Activated CD4-positive, alpha-beta T cell treated with anti-CD3 and anti-CD28 coated beads, Interleukin-2, amount 50 U/mL, for 16 hours (primary cell): ENCODE measurements around the gene FEN1.

ENCODE experiments used
- DNase-seq: peaks from one replicate; pipeline ENCODE4 v3.0.0-alpha.2; 2020

The FEN1 gene

GRCh38 chr11:61795876-61796526 is 3.3 kb downstream of the FEN1 start:
- no peak for DNase-seq

DNA sequence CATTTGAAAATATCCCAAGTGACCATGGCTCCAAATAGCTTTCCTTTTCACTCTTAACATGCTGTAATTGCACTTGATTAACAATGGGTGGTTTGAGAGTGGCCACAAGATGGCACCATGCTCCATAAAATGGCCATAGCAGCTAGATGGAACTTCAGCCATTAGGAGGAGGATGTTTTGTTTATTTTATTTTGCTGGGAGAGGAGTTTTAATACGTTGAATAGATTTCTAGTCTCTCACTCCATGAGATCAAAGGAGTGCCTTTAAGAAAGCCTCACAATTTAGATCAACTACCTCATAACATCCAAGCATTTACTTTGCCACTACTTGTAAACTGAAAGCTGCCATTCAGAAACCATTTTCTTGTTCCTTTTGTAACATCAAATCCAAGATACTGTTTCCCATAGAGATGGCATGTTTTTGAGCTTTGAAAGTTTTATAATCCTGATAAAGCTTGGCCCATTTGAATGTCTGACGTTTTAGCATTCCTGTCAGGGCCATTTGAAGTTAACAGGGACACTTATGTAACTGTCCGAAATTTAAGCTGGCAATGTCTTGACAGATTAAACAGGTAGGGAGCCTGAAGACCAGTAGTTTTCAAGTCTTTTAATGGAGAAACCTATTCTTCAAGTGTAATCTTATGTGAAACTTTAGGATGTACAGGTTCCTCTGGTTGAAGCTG is 4.7 kb downstream of the FEN1 start:
- DNase-seq: peak; percentile 72

DNA sequence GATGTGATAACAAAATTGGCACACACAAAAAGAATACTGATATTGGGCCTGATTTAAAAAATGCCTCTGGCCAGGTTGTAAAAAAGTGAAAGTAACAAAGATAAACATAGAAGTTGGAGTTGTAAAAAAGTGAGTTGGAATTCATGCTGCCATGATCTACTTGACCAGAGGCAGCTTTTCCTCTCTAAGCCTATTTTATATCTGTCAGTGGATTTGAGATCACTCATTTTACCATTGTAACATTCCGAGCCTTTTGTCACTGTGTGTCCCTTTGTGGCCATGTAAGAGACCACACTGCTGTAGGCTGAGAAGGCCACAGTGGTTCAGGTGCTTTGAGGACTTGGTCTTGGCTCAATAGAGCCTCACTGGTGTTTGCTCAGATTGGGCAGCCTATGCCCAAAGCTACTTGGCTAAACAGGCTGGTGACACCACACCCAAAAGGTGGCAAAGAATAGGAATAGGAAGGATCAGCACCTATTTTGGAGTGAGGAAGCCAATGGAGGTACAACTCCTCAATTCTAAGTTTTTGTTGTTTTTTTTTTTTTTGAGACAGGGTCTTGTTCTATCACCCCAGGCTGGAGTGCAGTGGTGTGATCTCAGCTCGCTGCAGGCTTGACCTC is 7.1 kb downstream of the FEN1 start:
- no peak for DNase-seq

DNA sequence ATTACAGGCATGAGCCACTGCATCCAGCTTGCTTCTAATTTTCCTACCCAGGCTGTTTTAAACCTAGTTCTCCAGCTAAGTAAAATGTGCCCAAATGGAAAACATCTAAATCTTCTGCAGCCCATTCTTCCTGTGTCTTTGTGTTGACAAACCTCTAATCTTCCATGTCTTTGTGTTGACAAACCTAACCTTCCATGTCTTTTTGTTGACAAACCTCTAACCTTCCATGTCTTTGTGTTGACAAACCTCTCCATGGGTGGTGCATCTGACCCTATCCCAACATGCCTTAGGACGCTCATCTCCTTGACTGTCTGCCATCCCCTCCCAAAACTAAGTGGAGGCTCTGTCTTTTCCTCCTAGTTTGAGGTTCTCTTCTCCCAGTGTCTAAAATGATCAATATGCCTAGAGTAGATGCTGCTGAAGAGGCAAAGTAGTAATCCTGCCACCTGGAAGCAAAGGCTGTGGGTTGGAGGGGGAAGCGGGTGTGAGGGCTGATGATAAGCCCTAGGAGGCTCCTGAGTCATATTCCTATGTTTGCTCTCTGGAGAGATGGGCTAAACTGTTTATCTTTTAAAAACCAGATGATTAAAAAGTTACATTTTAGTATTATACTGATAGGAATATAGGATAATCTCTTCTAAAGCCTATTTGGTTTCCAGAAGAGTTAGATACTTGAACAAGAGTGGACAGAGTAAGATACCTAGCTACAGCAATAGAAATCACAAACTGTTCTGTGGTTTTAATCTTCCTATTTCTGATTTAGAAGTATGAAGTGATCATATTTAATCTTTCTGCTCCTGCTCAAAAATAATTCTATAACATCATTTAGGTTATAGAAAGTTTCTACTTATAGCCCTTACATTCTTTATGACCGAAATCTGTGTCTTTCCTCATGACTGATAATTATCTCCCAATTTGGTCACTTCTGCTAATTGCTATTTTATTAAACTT is 7.9 kb downstream of the FEN1 start:
- no peak for DNase-seq

DNA sequence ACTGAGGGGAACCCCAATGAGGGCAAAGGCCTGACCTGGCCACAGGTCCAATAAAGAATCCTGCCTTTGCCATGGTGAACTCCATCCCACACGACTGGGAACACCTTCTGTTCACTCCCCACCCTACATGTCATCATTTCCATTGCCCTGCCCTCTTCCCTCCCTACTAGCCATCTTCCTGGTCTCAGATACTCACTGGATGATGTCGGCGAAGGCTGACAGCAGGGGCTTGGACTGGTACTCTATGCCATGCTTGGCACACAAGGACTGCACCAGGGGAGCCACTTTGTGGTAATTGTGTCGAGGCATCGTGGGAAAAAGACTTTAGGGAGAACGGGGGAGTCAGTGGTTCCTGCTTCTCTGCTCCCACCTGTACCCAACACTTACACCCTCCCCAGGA is 9.9 kb downstream of the FEN1 start:
- no peak for DNase-seq

DNA sequence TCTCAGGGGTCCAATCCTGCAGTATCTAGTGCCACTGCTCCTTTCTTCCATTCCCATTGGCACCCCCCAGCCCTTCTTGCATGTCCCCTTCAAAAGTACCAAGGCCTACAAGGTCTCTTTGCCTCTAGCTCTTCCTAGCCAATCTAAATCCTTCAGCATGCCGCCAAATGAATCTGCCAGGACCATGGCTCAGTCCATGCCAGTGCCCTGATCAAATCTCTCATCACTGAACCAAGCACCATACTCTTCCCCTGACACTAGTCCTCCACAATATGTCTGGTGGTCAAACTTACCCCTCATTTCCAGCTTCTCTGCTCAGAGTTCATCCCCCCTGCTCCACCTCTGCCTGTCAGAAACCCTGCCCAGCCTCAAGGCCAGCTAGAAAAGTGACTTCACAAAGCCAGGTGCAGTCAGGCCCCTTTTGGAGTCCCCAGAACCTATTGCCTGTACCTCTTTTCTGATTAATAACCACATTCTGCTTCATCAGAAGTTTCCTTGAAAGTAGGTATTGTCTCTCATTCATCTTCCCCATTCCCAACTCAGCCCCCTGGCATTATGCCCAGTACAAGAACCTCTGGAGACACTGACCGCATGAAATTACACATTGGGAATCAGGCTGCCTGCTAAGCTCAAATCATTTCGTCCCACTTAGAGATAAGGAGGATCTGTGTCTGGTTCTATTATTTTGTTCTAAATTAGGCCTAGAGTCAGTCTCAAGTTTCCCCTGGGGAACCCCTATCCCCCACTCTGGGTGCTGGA is 11.4 kb downstream of the FEN1 start:
- no peak for DNase-seq

DNA sequence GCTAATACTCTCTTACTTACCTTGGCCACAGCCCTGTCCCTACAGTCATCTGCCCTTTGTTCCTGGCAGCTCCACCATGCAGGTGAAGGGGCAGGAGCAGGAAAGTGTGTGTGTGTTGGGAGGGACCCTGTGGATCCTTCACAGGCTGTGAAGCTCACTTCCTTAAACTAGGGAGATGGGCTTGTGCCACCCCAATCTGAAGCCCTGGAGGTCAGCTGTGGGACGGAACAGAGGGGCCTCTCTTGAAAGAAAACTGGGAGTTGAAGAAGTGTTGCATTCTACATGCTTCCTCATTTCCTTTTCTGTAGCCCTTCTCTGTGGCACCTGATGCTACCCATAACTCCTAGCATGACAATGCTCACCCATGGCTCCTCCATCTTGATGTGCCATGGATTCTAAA is 12.4 kb downstream of the FEN1 start:
- no peak for DNase-seq

- no peak for DNase-seq
These were observed 14.1 kb downstream of the FEN1 start for GRCh38 chr11:61806785-61807184.

GRCh38 chr11:61810671-61811175 is 18.0 kb downstream of the FEN1 start:
- no peak for DNase-seq

DNA sequence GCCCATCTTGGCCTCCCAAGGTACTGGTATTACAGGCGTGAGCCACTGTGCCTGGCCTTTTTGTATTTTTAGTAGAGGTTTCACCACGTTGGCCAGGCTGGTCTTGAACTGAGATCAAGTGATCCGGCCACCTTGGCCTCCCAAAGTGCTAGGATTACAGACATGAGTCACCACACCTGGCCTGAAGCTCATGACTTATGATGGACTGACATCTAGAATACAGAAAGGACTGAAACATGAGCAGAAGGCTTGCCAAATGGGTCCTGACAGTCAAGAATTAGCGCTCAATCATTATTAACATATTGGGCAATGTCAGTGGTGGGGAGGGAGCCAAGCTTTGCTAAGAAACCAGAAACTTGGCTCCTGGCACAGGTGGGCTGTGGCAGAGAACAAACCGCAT is 19.1 kb downstream of the FEN1 start:
- no peak for DNase-seq

DNA sequence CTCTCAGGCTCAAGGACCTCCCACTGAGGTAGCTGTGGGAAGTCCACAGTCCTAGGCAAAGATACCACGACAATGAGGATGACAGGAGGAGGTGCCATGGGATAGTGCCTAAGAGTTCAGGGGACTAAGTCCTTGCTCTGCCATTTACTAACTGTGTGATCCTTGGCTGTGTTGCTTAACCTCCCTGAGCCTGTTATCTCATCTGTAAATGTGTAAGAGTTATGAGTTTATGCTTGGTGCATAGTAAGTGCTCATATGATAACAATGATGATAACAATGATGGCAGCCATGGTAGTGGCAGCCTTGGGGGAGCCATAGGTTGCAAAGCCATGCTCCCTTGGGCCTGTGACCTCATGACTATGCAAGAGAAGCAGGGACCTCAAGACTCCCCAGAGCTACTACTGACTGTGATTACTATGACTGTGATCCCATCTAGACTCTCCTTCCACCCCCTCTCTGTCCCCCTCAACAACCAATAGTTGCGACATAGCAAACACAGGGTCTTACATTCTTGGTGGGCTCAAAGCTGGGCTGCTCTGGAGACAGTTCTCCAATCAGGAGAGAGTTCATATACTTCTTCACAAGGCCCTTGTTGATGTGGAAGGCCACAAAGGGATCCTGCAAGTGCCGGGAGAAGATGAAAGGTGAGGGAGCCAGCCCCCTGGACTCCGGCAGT is 20.2 kb downstream of the FEN1 start:
- no peak for DNase-seq

- DNase-seq: peak; percentile 55
These were observed 21.7 kb downstream of the FEN1 start for GRCh38 chr11:61814247-61814957.

GRCh38 chr11:61814958-61815789 is 22.5 kb downstream of the FEN1 start:
- peak; percentile 94 for DNase-seq

- peak; percentile 71 for DNase-seq
These were observed 23.4 kb downstream of the FEN1 start for GRCh38 chr11:61815790-61816735.

DNA sequence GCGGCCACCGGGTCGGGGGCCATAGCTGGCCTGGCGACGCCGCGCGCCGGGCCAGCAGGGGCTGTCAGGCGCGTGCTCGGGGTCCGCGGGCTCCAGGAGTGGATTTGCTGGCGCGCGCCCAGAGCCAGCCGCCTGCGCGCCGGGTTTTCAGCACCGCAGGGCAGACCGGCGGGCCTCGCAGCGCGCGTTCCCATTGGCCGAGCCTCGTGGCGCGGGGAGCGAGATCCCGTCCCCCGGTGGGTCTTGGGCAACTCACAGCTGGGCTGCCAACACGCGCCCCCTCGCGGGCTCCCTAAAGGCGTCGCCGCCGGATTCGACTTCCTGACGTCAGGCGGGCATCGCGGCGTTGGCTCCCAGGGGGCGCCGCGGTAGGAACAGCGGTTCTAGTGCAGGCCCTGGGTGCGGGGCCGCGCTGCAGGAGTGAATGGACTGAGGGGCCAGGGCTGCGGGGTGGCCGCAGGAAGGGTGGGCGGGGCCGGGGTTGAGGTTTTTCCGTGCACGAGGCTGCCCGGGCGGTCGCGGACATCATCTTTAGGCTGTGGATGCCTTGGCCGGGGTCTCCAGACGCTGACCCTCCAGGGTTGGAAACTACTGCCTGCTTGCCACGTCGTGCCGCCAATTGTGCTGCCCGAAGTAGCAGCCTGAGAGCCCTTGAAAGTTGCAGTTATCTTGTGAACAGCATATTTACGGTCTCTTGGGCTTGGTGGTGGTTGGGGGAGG is 24.2 kb downstream of the FEN1 start, which contains the start of gene FADS1:
Gene FADS1, minus strand, starts transcription at position 268 of the 720 bp plus-strand sequence. Its CDS starts 74 bp downstream, at position 194.
- DNase-seq: peak; percentile 96

DNA sequence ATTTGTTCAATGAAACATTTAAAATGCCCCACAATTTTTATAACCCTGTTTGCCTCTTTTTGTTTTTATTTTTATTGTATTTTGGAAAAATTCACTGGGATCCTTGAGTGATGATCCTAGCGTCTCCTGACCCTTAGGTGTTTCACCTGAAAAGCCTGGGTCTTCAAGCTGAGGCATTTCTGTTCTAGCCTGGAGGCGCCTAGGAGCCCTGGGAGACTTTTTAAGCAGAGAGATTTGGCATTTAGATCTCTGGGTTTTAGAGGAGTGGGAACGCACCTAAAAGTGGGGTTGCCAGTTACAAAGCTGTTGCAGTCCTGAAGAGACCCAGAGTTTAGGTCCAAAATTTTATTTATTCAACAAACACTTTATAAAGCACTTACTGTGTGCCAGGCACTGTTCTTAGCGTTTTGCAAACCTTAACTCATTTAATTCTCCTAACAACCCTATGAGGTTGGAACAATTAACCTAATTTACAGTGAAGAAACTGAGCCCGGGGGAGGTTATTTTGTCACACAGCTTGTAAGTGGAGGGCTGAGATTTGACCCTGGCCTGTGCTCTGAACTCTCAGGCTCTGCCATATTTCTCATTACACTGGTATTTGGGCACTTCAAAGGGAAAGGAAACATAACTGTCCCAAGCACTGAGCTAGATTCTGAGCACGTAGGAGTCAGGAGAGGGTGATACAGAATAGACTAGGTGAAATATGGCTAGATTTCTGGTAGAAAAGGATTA is 24.9 kb downstream of the FEN1 start:
- DNase-seq: no peak

DNA sequence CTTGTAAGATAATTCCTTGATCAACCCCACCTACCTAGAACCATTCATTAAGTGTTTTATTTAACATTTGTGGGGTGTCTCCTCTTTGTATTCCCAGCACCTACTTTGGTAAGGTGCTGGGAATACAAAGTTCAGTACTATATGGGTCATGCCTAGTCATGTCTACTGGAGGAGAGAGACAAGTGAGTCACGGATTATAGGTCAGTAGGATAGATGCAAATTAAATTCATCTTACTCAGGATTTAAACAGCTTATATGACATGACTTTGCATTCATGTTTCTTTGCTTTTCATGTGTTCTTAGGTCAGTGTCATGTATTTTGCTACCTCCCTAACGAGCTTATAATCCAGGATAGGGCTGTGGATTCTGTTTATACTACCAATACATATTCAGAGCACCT is 27.5 kb downstream of the FEN1 start:
- no peak for DNase-seq
